GM06990 (cell line): Measurements from ENCODE around the gene TRERF1.

Experiments
- DNase-seq: peaks from one replicate; pipeline ENCODE4 v3.0.0-alpha.2; 2011; ENCODE audit not compliant: insufficient read length; ENCODE audit errors: extremely low read depth
- H3K27me3 ChIP-seq: replicated peaks from 2 replicates; pipeline ENCODE4 v1.6.0; 2011; ENCODE audit warnings: low read length; ENCODE audit not compliant: control insufficient read depth, insufficient read depth
- H3K36me3 ChIP-seq: 2 replicates; pipeline ENCODE4 v1.5.1; 2011; ENCODE audit warnings: low read length; ENCODE audit not compliant: control insufficient read depth, insufficient read depth
- H3K4me3 ChIP-seq: replicated peaks from 2 replicates; pipeline ENCODE4 v1.5.1; 2011; ENCODE audit warnings: low read depth, mild to moderate bottlenecking, control low read depth, low read length
- CTCF ChIP-seq: IDR thresholded peaks from 2 replicates; pipeline ENCODE4 v1.5.1; 2011; ENCODE audit warnings: low read length, control low read depth, mild to moderate bottlenecking, inconsistent platforms; ENCODE audit not compliant: insufficient read depth, poor library complexity, severe bottlenecking

The TRERF1 gene

GRCh38 chr6:42390228-42390934 is 61.3 kb downstream of the TRERF1 start:
- TF ChIP-seq CTCF: no peak
- peak; percentile 62 for DNase-seq
- no peaks in the 10 kb centered on the region for H3K27me3 ChIP-seq
- peak overlapping the region; percentile 12; the same call in 1 of the 2 replicates for H3K4me3 ChIP-seq
- H3K36me3 ChIP-seq: no peaks in the 10 kb centered on the region

- no peaks in the 10 kb centered on the region for H3K27me3 ChIP-seq
- peak overlapping the region; percentile 6; the same call in 1 of the 2 replicates for H3K4me3 ChIP-seq
- TF ChIP-seq CTCF: no peak
- H3K36me3 ChIP-seq: no peaks in the 10 kb centered on the region
- no peak for DNase-seq
These were observed 62.0 kb downstream of the TRERF1 start for GRCh38 chr6:42389736-42390135.

GRCh38 chr6:42388046-42388445 is 63.7 kb downstream of the TRERF1 start:
- DNase-seq: no peak
- H3K4me3 ChIP-seq: no peak overlapping the region
- H3K36me3 ChIP-seq: no peaks in the 10 kb centered on the region
- H3K27me3 ChIP-seq: no peaks in the 10 kb centered on the region
- TF ChIP-seq CTCF: no peak

- Histone ChIP-seq H3K4me3 (no peak overlapping the region), H3K27me3 (no peaks in the 10 kb centered on the region), H3K36me3 (no peaks in the 10 kb centered on the region)
- TF ChIP-seq CTCF: no peak
- DNase-seq: no peak
These were observed 64.4 kb downstream of the TRERF1 start for GRCh38 chr6:42387336-42387735.

GRCh38 chr6:42385339-42385738 is 66.4 kb downstream of the TRERF1 start:
- Histone ChIP-seq H3K36me3 (no peaks in the 10 kb centered on the region), H3K27me3 (no peaks in the 10 kb centered on the region), H3K4me3 (no peak overlapping the region)
- no peak for TF ChIP-seq CTCF
- DNase-seq: no peak
